ENCODE results near the gene ERN1. TPM values are rescaled to one million over a fixed set of nuclear protein-coding genes. Genes with fewer than 3 reads are reported as not detected.

The ERN1 gene
- total and polyA plus RNA-seq, 2 donors (not counting 3 experiments of a cell fraction or from before 2014, with no cell fraction given) = 9.1 to 21.5 TPM

GRCh38 chr17:64125937-64126336 is 4.0 kb downstream of the ERN1 start:
- H3K79me2 ChIP-seq (ENCODE audit: control insufficient read depth, insufficient read depth, low read length) = peaks cover 40% of the 10 kb centered on the region
- FAIRE-seq (no peak), DNase-seq (ENCODE audit: low read depth, low spot score) (no peak)
- dilution Hi-C loops (cut with MboI; ENCODE audit: extremely low pct_ligation_motif_present, low sequenced_read_pairs) = loop anchor here (25.0 kb wide), 1 partner anchor 89 kb away; no protein-coding TSS in a partner anchor
- BruUV-seq (replicated peaks) = no TSS peak
- intact Hi-C loops (cut with micrococcal nuclease) = no loop called here
- no peak overlapping the region for H3K4me2 ChIP-seq (ENCODE audit: insufficient read depth, low read length)
- no peaks in the 10 kb centered on the region for H3K9me3 ChIP-seq (replicated peaks; ENCODE audit: control insufficient read depth, insufficient read depth, low read length)
- H3K4me3 ChIP-seq (replicated peaks in 1 of 3; ENCODE audit: insufficient read depth in 1 of 3, low read depth in 1 of 3, low read length in 3 of 3) = no peak overlapping the region
- H3K9me1 ChIP-seq (replicated peaks; ENCODE audit: control insufficient read depth, extremely low read depth, insufficient read depth, low read length) = no peaks in the 10 kb centered on the region
- ChIA-PET POLR2A (no interaction called here), CTCF (interaction anchor here (0.8 to 2.5 kb wide), 3 partner anchors 8 to 62 kb away, joined by 3 to 9 read pairs (median 8); no protein-coding TSS in a partner anchor)
- no peak overlapping the region for H3K9ac ChIP-seq (replicated peaks; ENCODE audit: extremely low read depth, insufficient read depth, low read length)
- H3K27me3 ChIP-seq (ENCODE audit: control insufficient read depth in 2 of 2, insufficient read depth in 2 of 2, low read length in 2 of 2) = no peaks in the 10 kb centered on the region
- no peak overlapping the region for H2AFZ ChIP-seq (ENCODE audit: low read depth, low read length)
- H3K4me1 ChIP-seq (ENCODE audit: control insufficient read depth, extremely low read depth, insufficient read depth, low read length) = peaks cover 19% of the 10 kb centered on the region
- H4K20me1 ChIP-seq (replicated peaks; ENCODE audit: control insufficient read depth, extremely low read depth, insufficient read depth, low read length) = no peaks in the 10 kb centered on the region
- no peak for TF ChIP-seq MYC (IDR thresholded peaks at IDR 0.05; ENCODE audit: low read depth, low read length)
- TF ChIP-seq POLR2A (IDR thresholded peaks at IDR 0.05; ENCODE audit: low read depth, low read length) = no peak
- TF ChIP-seq EZH2 (IDR thresholded peaks at IDR 0.05; ENCODE audit: borderline replicate concordance, low read depth, low read length, severe bottlenecking) = no peak
- TF ChIP-seq MAX (IDR thresholded peaks at IDR 0.05; ENCODE audit: insufficient read depth, insufficient read length) = no peak
- no peak for TF ChIP-seq POLR2AphosphoS5 (IDR thresholded peaks at IDR 0.05; ENCODE audit: insufficient read depth, low read depth, low read length)
- TF ChIP-seq JUN (IDR thresholded peaks at IDR 0.05; ENCODE audit: borderline replicate concordance, insufficient read depth, insufficient read length, low read depth) = no peak
- TF ChIP-seq FOS (IDR thresholded peaks at IDR 0.05; ENCODE audit: borderline replicate concordance, insufficient read depth, low read length) = no peak
- no peak for TF ChIP-seq CTCF (IDR thresholded peaks at IDR 0.05; ENCODE audit: extremely low read depth in 1 of 2, insufficient read depth in 1 of 2, low read depth in 1 of 2, low read length in 2 of 2)
- no peak for TF ChIP-seq GATA2 (IDR thresholded peaks at IDR 0.05; ENCODE audit: insufficient read depth, insufficient read length, low read depth, low read length)
- H3K27ac ChIP-seq (ENCODE audit: insufficient read depth, low read depth, low read length) = no peak overlapping the region
- no peaks in the 10 kb centered on the region for H3K36me3 ChIP-seq (ENCODE audit: control insufficient read depth in 2 of 2, extremely low read depth in 1 of 2, insufficient read depth in 2 of 2, low read length in 2 of 2)
